ENCODE measurements around the gene OR5A1.

OR5A1 gene

GRCh38 chr11:59479906-59480305 is 43.6 kb downstream of the OR5A1 start:
- DNase-seq (ENCODE audit: low spot score): no peak

- no peak for DNase-seq (ENCODE audit: low spot score)
Measured at GRCh38 chr11:59480359-59480758, 44.1 kb downstream of the OR5A1 start.
